ENCODE measurements around the gene GALM. TPM values are rescaled to one million over a fixed set of nuclear protein-coding genes. Genes with fewer than 3 reads are reported as not detected.

Gene GALM
- total and polyA plus RNA-seq, 2 experiments from 2014 or later, result 52.6 to 59.4 TPM

DNA sequence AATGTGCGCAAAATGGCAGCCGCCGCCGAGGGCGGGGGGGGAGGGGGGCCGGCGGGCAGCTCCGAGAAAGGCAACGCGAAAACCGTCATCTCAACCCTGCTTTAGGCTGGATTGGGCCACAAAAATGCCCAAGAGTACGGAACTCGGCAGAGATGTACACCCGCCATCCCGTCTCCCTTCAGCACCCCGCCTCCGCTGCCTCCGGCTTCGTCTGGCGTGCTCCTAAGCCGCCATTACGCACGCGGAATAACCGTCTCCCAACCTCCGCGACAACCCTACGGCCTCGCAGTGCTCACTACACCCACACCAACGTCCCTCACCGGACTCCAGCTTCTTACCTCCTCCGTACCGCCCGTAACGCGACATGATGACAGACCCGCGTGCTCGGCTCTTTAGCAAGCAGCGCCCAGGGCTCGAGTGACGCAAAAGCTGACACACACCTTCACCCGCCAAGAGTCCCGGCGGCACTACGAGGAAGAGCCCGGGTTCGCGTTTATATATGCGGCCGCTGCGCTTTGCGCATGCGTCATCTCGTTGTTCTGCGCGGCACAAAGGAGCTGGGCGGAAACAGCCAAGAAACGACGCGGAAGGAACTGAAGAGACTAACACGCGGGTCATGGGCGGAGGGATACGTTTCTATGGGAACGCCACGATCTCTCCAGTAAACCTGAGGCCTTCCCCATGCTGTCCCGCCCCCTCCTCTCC, 85.1 kb downstream of the GALM start, which contains the start of gene SRSF7:
Gene SRSF7, minus strand, starts transcription at position 471 of the 705 bp plus-strand sequence. Its CDS starts 105 bp downstream, at position 366.
- H3K4me2 ChIP-seq, result peak within 1 kb of the TSS; percentile 84
- peaks cover 47% of the 10 kb centered on the region for H3K79me2 ChIP-seq
- peaks cover 37% of the 10 kb centered on the region for H3K4me1 ChIP-seq (ENCODE audit: insufficient read depth)
- H3K27ac ChIP-seq, result peak within 1 kb of the TSS; percentile 96
- peak within 1 kb of the TSS; percentile 85 for H2AFZ ChIP-seq
- DNase-seq (ENCODE audit: low spot score), result peak; percentile 99
- peak within 1 kb of the TSS; percentile 70 for H3K4me3 ChIP-seq
- H3K27me3 ChIP-seq, result no peaks in the 10 kb centered on the region
- H3K9me3 ChIP-seq (ENCODE audit: low read depth), result no peaks in the 10 kb centered on the region
- H3K36me3 ChIP-seq (replicated peaks; ENCODE audit: insufficient read depth, low read depth), result peaks cover 11% of the 10 kb centered on the region
- WGBS (ENCODE audit: low lambda C conversion rate, missing lambda C conversion rate), result under 1% methylated on average over 52 of the region's 68 CpGs
- TF ChIP-seq EZH2 (IDR thresholded peaks at IDR 0.05; ENCODE audit: borderline replicate concordance) (no peak), EZH2phosphoT487 (IDR thresholded peaks at IDR 0.05; ENCODE audit: low read depth, severe bottlenecking, unreplicated experiment) (no peak)
- TF ChIP-seq, protein P1, sequence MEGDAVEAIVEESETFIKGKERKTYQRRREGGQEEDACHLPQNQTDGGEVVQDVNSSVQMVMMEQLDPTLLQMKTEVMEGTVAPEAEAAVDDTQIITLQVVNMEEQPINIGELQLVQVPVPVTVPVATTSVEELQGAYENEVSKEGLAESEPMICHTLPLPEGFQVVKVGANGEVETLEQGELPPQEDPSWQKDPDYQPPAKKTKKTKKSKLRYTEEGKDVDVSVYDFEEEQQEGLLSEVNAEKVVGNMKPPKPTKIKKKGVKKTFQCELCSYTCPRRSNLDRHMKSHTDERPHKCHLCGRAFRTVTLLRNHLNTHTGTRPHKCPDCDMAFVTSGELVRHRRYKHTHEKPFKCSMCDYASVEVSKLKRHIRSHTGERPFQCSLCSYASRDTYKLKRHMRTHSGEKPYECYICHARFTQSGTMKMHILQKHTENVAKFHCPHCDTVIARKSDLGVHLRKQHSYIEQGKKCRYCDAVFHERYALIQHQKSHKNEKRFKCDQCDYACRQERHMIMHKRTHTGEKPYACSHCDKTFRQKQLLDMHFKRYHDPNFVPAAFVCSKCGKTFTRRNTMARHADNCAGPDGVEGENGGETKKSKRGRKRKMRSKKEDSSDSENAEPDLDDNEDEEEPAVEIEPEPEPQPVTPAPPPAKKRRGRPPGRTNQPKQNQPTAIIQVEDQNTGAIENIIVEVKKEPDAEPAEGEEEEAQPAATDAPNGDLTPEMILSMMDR (IDR thresholded peaks at IDR 0.05; ENCODE audit: poor library complexity), result no peak
- H4K20me1 ChIP-seq (ENCODE audit: insufficient read depth, poor library complexity, severe bottlenecking), result peaks cover 43% of the 10 kb centered on the region
- no peaks in the 10 kb centered on the region for H3K9me2 ChIP-seq (replicated peaks; ENCODE audit: insufficient read depth)

DNA sequence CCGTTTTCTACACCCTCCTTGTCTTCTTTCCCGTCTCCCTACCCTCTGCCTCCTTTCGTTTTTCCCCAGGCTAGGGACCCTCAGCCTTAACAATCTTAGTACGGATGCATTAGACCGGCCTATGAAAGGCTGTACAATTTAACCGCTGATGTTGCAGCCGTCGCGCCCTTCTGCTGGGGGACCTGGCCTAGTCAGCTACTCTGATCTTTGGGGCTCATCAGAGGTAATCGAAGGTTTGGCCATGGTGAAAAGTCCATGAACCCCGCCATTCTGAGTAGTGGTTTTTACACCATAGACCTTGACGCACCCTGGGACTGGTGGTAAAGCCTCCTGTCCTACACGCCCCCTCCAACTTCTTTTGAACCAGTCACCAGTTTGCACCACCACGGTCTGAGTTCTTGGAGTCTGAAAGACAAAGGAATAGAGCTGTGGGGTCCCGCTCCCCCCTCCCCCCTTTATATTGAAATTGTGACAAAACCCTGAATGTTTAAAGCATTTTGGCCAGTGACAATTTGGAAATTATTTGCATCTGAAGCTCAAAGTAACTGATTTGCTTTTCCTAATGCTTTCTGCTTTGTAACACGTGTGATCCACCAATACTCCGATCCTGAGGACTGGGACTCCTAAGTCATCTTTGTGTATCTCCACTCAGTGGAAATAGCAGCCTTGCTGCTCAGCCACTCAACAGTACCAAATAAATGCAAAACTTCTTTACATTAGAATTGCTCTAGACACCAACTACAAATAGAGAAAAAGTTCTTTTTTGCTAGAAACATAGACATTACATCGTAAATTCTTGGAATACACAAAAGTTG, 85.9 kb downstream of the GALM start:
- peak; percentile 50 for DNase-seq (ENCODE audit: low spot score)
- no peak for TF ChIP-seq EZH2 (IDR thresholded peaks at IDR 0.05; ENCODE audit: borderline replicate concordance)
- TF ChIP-seq, protein P1 (IDR thresholded peaks at IDR 0.05; ENCODE audit: poor library complexity), result no peak
- TF ChIP-seq EZH2phosphoT487 (IDR thresholded peaks at IDR 0.05; ENCODE audit: low read depth, severe bottlenecking, unreplicated experiment), result no peak
- Histone ChIP-seq H3K4me3 (peak overlapping the region; percentile 22), H3K27ac (peak overlapping the region; percentile 96), H3K27me3 (no peaks in the 10 kb centered on the region), H3K79me2 (peaks cover 39% of the 10 kb centered on the region), H3K9me2 (replicated peaks; ENCODE audit: insufficient read depth) (no peaks in the 10 kb centered on the region), H3K9me3 (ENCODE audit: low read depth) (no peaks in the 10 kb centered on the region), H3K4me2 (peak overlapping the region; percentile 79), H3K4me1 (ENCODE audit: insufficient read depth) (peaks cover 34% of the 10 kb centered on the region), H3K36me3 (replicated peaks; ENCODE audit: insufficient read depth, low read depth) (peaks cover 4% of the 10 kb centered on the region), H2AFZ (peak overlapping the region; percentile 79), H4K20me1 (ENCODE audit: insufficient read depth, poor library complexity, severe bottlenecking) (peaks cover 36% of the 10 kb centered on the region)
- WGBS (ENCODE audit: low lambda C conversion rate, missing lambda C conversion rate), result 15% methylated on average over 16 of the region's 18 CpGs

DNA sequence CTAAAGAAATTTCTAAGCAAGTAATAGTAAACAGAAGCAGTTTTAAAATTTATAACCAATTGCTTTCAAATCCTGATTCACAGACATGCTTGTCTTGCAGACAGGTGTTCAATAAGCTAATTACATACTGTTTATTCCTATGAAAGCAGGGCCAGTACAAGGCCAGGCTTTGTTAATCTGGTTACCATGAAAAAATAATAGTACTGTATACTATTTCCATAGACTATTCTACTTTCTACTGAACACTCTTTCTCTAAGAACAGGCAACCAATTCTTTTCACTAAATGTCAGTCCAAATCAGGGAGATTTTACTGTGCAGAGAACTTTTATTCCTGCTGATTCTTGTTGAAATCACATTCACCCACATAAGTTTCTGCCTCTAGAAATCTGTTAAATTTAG, 88.1 kb downstream of the GALM start:
- H2AFZ ChIP-seq, result no peak overlapping the region
- peaks cover 12% of the 10 kb centered on the region for H3K4me1 ChIP-seq (ENCODE audit: insufficient read depth)
- no peaks in the 10 kb centered on the region for H3K36me3 ChIP-seq (replicated peaks; ENCODE audit: insufficient read depth, low read depth)
- no peak overlapping the region for H3K27ac ChIP-seq
- no peak overlapping the region for H3K4me3 ChIP-seq
- no peak overlapping the region for H3K4me2 ChIP-seq
- TF ChIP-seq EZH2phosphoT487 (IDR thresholded peaks at IDR 0.05; ENCODE audit: low read depth, severe bottlenecking, unreplicated experiment), result no peak
- TF ChIP-seq, protein P1 (IDR thresholded peaks at IDR 0.05; ENCODE audit: poor library complexity), result no peak
- TF ChIP-seq EZH2 (IDR thresholded peaks at IDR 0.05; ENCODE audit: borderline replicate concordance), result no peak
- H3K9me3 ChIP-seq (ENCODE audit: low read depth), result no peaks in the 10 kb centered on the region
- no peaks in the 10 kb centered on the region for H3K27me3 ChIP-seq
- DNase-seq (ENCODE audit: low spot score), result no peak
- peaks cover 13% of the 10 kb centered on the region for H4K20me1 ChIP-seq (ENCODE audit: insufficient read depth, poor library complexity, severe bottlenecking)
- peaks cover 17% of the 10 kb centered on the region for H3K79me2 ChIP-seq
- no peaks in the 10 kb centered on the region for H3K9me2 ChIP-seq (replicated peaks; ENCODE audit: insufficient read depth)

Data from hepatocyte (in vitro differentiated cells).